RPMI8226 (cell line): Measurements from ENCODE around the gene P4HA1.

Experiments
- DNase-seq: peaks from one replicate; pipeline ENCODE4 v3.0.0-alpha.2; 2015

The P4HA1 gene

GRCh38 chr10:73093922-73094850 is 2.5 kb downstream of the P4HA1 start:
- no peak for DNase-seq

GRCh38 chr10:73092830-73093229 is 3.8 kb downstream of the P4HA1 start:
- DNase-seq = no peak

- DNase-seq = no peak
These were observed 8.4 kb downstream of the P4HA1 start for GRCh38 chr10:73088304-73088703.

GRCh38 chr10:73086816-73087215 is 9.8 kb downstream of the P4HA1 start:
- no peak for DNase-seq

GRCh38 chr10:73084209-73084608 is 12.5 kb downstream of the P4HA1 start:
- DNase-seq = no peak

GRCh38 chr10:73083221-73083620 is 13.4 kb downstream of the P4HA1 start:
- DNase-seq = no peak

GRCh38 chr10:73079779-73080541 is 16.7 kb downstream of the P4HA1 start:
- no peak for DNase-seq

GRCh38 chr10:73076360-73077183 is 20.1 kb downstream of the P4HA1 start:
- peak; percentile 79 for DNase-seq

- DNase-seq = no peak
These were observed 20.8 kb downstream of the P4HA1 start for GRCh38 chr10:73075829-73076228.

- no peak for DNase-seq
These were observed 23.0 kb downstream of the P4HA1 start for GRCh38 chr10:73073627-73074026.

- no peak for DNase-seq
These were observed 31.2 kb downstream of the P4HA1 start for GRCh38 chr10:73065441-73065840.

GRCh38 chr10:73061743-73062142 is 34.9 kb downstream of the P4HA1 start:
- no peak for DNase-seq

- DNase-seq = peak; percentile 30
These were observed 35.7 kb downstream of the P4HA1 start for GRCh38 chr10:73060738-73061635.

- DNase-seq = no peak
These were observed 36.5 kb downstream of the P4HA1 start for GRCh38 chr10:73060173-73060572.

GRCh38 chr10:73058057-73058591 is 38.5 kb downstream of the P4HA1 start:
- no peak for DNase-seq

- DNase-seq = no peak
These were observed 42.4 kb downstream of the P4HA1 start for GRCh38 chr10:73054286-73054685.

GRCh38 chr10:73053275-73053674 is 43.4 kb downstream of the P4HA1 start:
- no peak for DNase-seq

GRCh38 chr10:73044378-73045285 is 52.0 kb downstream of the P4HA1 start:
- no peak for DNase-seq

- no peak for DNase-seq
These were observed 52.8 kb downstream of the P4HA1 start for GRCh38 chr10:73043766-73044377.

GRCh38 chr10:73043319-73043718 is 53.3 kb downstream of the P4HA1 start:
- DNase-seq = no peak
